ENCODE data around the gene ZNF628.

The ZNF628 gene

GRCh38 chr19:55464039-55464661 is 12.3 kb upstream of the ZNF628 start:
- Histone ChIP-seq H2AFZ (ENCODE audit: low read depth, low read length) (no peak overlapping the region), H3K4me3 (ENCODE audit: low read length) (no peak overlapping the region), H3K79me2 (ENCODE audit: low read length) (0 out of 2 replicates have a peak, but pooled peaks cover 3% of the 10 kb centered on the region), H4K20me1 (ENCODE audit: insufficient read depth, low read length) (no peaks in the 10 kb centered on the region), H3K9me3 (ENCODE audit: insufficient read depth, low read length) (no peaks in the 10 kb centered on the region), H3K27me3 (ENCODE audit: low read depth, low read length) (no peaks in the 10 kb centered on the region), H3K27ac (ENCODE audit: low read length) (no peak overlapping the region), H3K9ac (ENCODE audit: low read length) (no peak overlapping the region), H3K4me1 (ENCODE audit: low read length) (peaks cover 15% of the 10 kb centered on the region), H3K36me3 (replicated peaks; ENCODE audit: low read depth, low read length) (no peaks in the 10 kb centered on the region), H3K4me2 (ENCODE audit: low read length) (no peak overlapping the region)
- TF ChIP-seq CTCF (IDR thresholded peaks at IDR 0.05; ENCODE audit: low read depth, low read length) (no peak), EZH2phosphoT487 (IDR thresholded peaks at IDR 0.05; ENCODE audit: low read depth) (no peak)

DNA sequence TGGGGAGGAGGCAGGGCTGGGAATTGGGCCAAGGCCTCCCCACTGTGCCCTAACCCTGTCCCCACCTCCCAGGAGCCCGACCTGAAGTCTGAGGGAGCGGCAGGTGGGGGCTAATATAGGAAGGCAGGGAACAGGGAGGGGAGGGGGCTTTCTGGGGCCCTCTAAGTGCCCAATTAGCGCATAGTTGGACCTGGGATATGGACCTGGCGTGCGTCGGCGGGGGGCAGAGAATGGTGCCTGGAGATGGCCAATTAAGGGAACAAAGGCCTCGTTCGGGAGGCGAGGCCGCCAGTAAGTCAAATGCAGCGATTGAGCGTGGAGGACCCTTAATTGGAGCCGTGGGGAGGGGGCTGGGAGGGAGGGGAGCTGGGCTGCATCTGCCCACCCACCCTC is 11.8 kb upstream of the ZNF628 start, which contains the start of gene C19orf85:
Gene C19orf85 (minus strand): TSS at position 90 of the 393 bp plus-strand sequence. CDS start 197 bp downstream, outside the sequence.
- H3K9me3 ChIP-seq (ENCODE audit: insufficient read depth, low read length), result no peaks in the 10 kb centered on the region
- no peaks in the 10 kb centered on the region for H4K20me1 ChIP-seq (ENCODE audit: insufficient read depth, low read length)
- no peak within 1 kb of the TSS for H3K4me2 ChIP-seq (ENCODE audit: low read length)
- TF ChIP-seq CTCF (IDR thresholded peaks at IDR 0.05; ENCODE audit: low read depth, low read length) (no peak), EZH2phosphoT487 (IDR thresholded peaks at IDR 0.05; ENCODE audit: low read depth) (no peak)
- H3K4me3 ChIP-seq (ENCODE audit: low read length), result no peak within 1 kb of the TSS
- peaks cover 15% of the 10 kb centered on the region for H3K4me1 ChIP-seq (ENCODE audit: low read length)
- H3K79me2 ChIP-seq (ENCODE audit: low read length), result 0 out of 2 replicates have a peak, but pooled peaks cover 3% of the 10 kb centered on the region
- no peak within 1 kb of the TSS for H3K9ac ChIP-seq (ENCODE audit: low read length)
- H3K27me3 ChIP-seq (ENCODE audit: low read depth, low read length), result no peaks in the 10 kb centered on the region
- H3K27ac ChIP-seq (ENCODE audit: low read length), result no peak within 1 kb of the TSS
- no peak within 1 kb of the TSS for H2AFZ ChIP-seq (ENCODE audit: low read depth, low read length)
- H3K36me3 ChIP-seq (replicated peaks; ENCODE audit: low read depth, low read length), result no peaks in the 10 kb centered on the region

GRCh38 chr19:55465460-55466240 is 10.8 kb upstream of the ZNF628 start:
- no peak overlapping the region for H3K9ac ChIP-seq (ENCODE audit: low read length)
- H3K79me2 ChIP-seq (ENCODE audit: low read length), result 0 out of 2 replicates have a peak, but pooled peaks cover 3% of the 10 kb centered on the region
- no peak overlapping the region for H3K4me2 ChIP-seq (ENCODE audit: low read length)
- no peak overlapping the region for H3K4me3 ChIP-seq (ENCODE audit: low read length)
- TF ChIP-seq CTCF (IDR thresholded peaks at IDR 0.05; ENCODE audit: low read depth, low read length) (no peak), EZH2phosphoT487 (IDR thresholded peaks at IDR 0.05; ENCODE audit: low read depth) (no peak)
- no peak overlapping the region for H3K27ac ChIP-seq (ENCODE audit: low read length)
- H4K20me1 ChIP-seq (ENCODE audit: insufficient read depth, low read length), result no peaks in the 10 kb centered on the region
- H3K27me3 ChIP-seq (ENCODE audit: low read depth, low read length), result no peaks in the 10 kb centered on the region
- H2AFZ ChIP-seq (ENCODE audit: low read depth, low read length), result no peak overlapping the region
- H3K36me3 ChIP-seq (replicated peaks; ENCODE audit: low read depth, low read length), result no peaks in the 10 kb centered on the region
- H3K9me3 ChIP-seq (ENCODE audit: insufficient read depth, low read length), result no peaks in the 10 kb centered on the region
- peaks cover 11% of the 10 kb centered on the region for H3K4me1 ChIP-seq (ENCODE audit: low read length)

DNA sequence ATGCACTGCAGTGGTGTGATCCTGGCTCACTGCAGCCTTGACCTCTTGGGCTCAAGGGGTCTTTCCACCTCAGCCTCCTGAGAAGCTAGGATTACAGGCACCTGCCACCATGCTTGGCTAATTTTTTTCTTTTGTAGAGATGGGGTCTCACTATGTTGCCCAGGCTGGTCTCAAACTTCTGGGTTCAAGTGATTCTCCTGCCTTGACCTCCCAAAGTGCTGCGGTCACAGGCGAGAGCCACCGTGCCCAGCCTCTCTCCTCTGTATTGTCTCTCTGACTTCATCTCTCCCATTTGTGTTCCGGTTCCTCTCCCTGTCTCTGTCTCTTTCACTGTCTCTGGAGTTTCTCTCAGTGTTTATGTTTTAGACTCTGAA is 10.2 kb upstream of the ZNF628 start:
- Histone ChIP-seq H3K4me3 (ENCODE audit: low read length) (no peak overlapping the region), H3K9me3 (ENCODE audit: insufficient read depth, low read length) (no peaks in the 10 kb centered on the region), H3K9ac (ENCODE audit: low read length) (no peak overlapping the region), H3K4me1 (ENCODE audit: low read length) (peaks cover 8% of the 10 kb centered on the region), H3K27ac (ENCODE audit: low read length) (no peak overlapping the region), H3K36me3 (replicated peaks; ENCODE audit: low read depth, low read length) (no peaks in the 10 kb centered on the region), H2AFZ (ENCODE audit: low read depth, low read length) (no peak overlapping the region), H3K4me2 (ENCODE audit: low read length) (no peak overlapping the region), H3K27me3 (ENCODE audit: low read depth, low read length) (no peaks in the 10 kb centered on the region), H3K79me2 (ENCODE audit: low read length) (0 out of 2 replicates have a peak, but pooled peaks cover 1% of the 10 kb centered on the region), H4K20me1 (ENCODE audit: insufficient read depth, low read length) (no peaks in the 10 kb centered on the region)
- TF ChIP-seq CTCF (IDR thresholded peaks at IDR 0.05; ENCODE audit: low read depth, low read length) (no peak), EZH2phosphoT487 (IDR thresholded peaks at IDR 0.05; ENCODE audit: low read depth) (no peak)

Measured in OCI-LY3 (cell line).